Panc1 (cell line): ENCODE results near the gene DACH1. TPM values are rescaled to one million over a fixed set of nuclear protein-coding genes. Genes with fewer than 3 reads are reported as not detected.

Source experiments
- ATAC-seq: fragments of 200-7000 bp; cut with Tn5 transposase; 2 replicates; pipeline ENCODE4 v1.9.1; 2020; ENCODE audit warnings: mild to moderate bottlenecking, moderate library complexity
- BruUV-seq: library from RNA; stranded (reverse); fragments of 400-500 nt; replicated peaks from 2 replicates; lab custom pipeline; 2021; lab: Mats Ljungman, UMichigan
- CTCF ChIA-PET: fragments of 300-600 bp; sonication (Branson Sonifier 250); formaldehyde crosslinking; loops from one replicate; lab custom pipeline; 2022; ENCODE audit warnings: antibody characterized with exemption; lab: Charles Lee
- POLR2A ChIA-PET: fragments of 300-600 bp; sonication (Branson Sonifier 250); formaldehyde crosslinking; loops from one replicate; lab custom pipeline; 2022; ENCODE audit warnings: antibody characterized with exemption; lab: Charles Lee
- DNase-seq: peaks from one replicate; pipeline ENCODE4 v3.0.0-alpha.2; 2010; ENCODE audit warnings: low read depth, low spot score
- H3K27ac ChIP-seq: 2 replicates; pipeline ENCODE4 v1.5.1; 2011; ENCODE audit warnings: mild to moderate bottlenecking, low read length, inconsistent platforms
- H3K27me3 ChIP-seq: fragments of 200-500 bp; sonication (Bioruptor generic); 2 replicates; pipeline ENCODE4 v1.6.0; 2014; ENCODE audit warnings: low read length, inconsistent platforms; ENCODE audit not compliant: control insufficient read depth, insufficient read depth
- H3K36me3 ChIP-seq: fragments of 200-500 bp; sonication (Bioruptor generic); 2 replicates; pipeline ENCODE4 v1.5.1; 2014; ENCODE audit warnings: inconsistent platforms, mild to moderate bottlenecking, low read length, moderate library complexity; ENCODE audit not compliant: control insufficient read depth, insufficient read depth
- H3K4me1 ChIP-seq: 2 replicates; pipeline ENCODE4 v1.5.1; 2011; ENCODE audit warnings: inconsistent platforms, mild to moderate bottlenecking, low read length, moderate library complexity; ENCODE audit not compliant: control insufficient read depth, insufficient read depth
- H3K4me3 ChIP-seq, 2 experiments: 2 replicates each; pipeline ENCODE4 v1.5.1; 2011 to 2012; ENCODE audit warnings: low read depth in 2 of 2, low read length in 2 of 2, mild to moderate bottlenecking in 2 of 2, inconsistent platforms in 1 of 2, moderate library complexity in 1 of 2
- H3K9me3 ChIP-seq: fragments of 200-500 bp; sonication (Bioruptor generic); 2 replicates; pipeline ENCODE4 v1.5.1; 2014; ENCODE audit warnings: low read depth, mild to moderate bottlenecking, inconsistent platforms, low read length, moderate library complexity; ENCODE audit not compliant: control insufficient read depth, insufficient read depth
- CTCF ChIP-seq: fragments of 450-650 bp; IDR thresholded peaks from 2 replicates; pipeline ENCODE4 v1.5.1; 2017; ENCODE audit warnings: mild to moderate bottlenecking
- POLR2AphosphoS5 ChIP-seq: IDR thresholded peaks from 2 replicates; pipeline ENCODE4 v1.6.1; 2012; ENCODE audit warnings: mild to moderate bottlenecking, low read depth, low read length, moderate library complexity
- REST ChIP-seq, 2 experiments: IDR thresholded peaks; 2 replicates each; pipeline ENCODE4 v1.6.1; 2011 to 2012; ENCODE audit warnings: low read depth in 2 of 2, control low read depth in 1 of 2, low read length in 1 of 2, mild to moderate bottlenecking in 1 of 2, moderate library complexity in 1 of 2; ENCODE audit not compliant: insufficient read depth in 1 of 2
- SIN3A ChIP-seq: IDR thresholded peaks from 2 replicates; pipeline ENCODE4 v1.6.1; 2012; ENCODE audit warnings: low read depth, mild to moderate bottlenecking, low read length, moderate library complexity, borderline replicate concordance; ENCODE audit not compliant: insufficient read depth
- TCF7L2 ChIP-seq: IDR thresholded peaks from 2 replicates; pipeline ENCODE4 v1.6.1; 2011; ENCODE audit warnings: mild to moderate bottlenecking, low read depth, low read length, inconsistent platforms
- in situ Hi-C: cut with HindIII; loops from 2 replicates; pipeline ENCODE4 v1.10.0; 2016; ENCODE audit warnings: low sequenced_read_pairs, low pct_unique_long_range_greater_than_20kb
- intact Hi-C: fragments of 100-400 bp; cut with micrococcal nuclease; formaldehyde crosslinking; loops from one replicate; pipeline ENCODE4 v1.10.0; 2022; ENCODE audit not compliant: unreplicated experiment
- total RNA-seq: library from RNA; stranded (reverse); gene quantifications from one replicate; pipeline ENCODE4 v1.2.1, GENCODE V29; 2021; ENCODE audit not compliant: unreplicated experiment

The DACH1 gene
- total RNA-seq, 1 experiment from 2014 or later, result 0.54 TPM

GRCh38 chr13:71869274-71869673 lies 2.3 kb upstream of the DACH1 start:
- ChIA-PET POLR2A (no interaction called here), CTCF (no interaction called here)
- Histone ChIP-seq H3K4me3 (no peak overlapping the region), H3K9me3 (no peaks in the 10 kb centered on the region), H3K27ac (no peak overlapping the region), H3K27me3 (peaks cover 3% of the 10 kb centered on the region; the same call in 1 of the 2 replicates), H3K36me3 (no peaks in the 10 kb centered on the region), H3K4me1 (no peaks in the 10 kb centered on the region)
- TF ChIP-seq POLR2AphosphoS5, result no peak
- no peak for TF ChIP-seq SIN3A
- TF ChIP-seq CTCF, result no peak
- no peak for TF ChIP-seq REST (IDR thresholded peaks at IDR 0.05; ENCODE audit: insufficient read depth in 1 of 2, low read depth in 2 of 2, low read length in 1 of 2)
- TF ChIP-seq TCF7L2, result no peak
- BruUV-seq, result no TSS peak
- in situ Hi-C loops (no loop called here), intact Hi-C loops (no loop called here)
- ATAC-seq (no peak), DNase-seq (no peak)

- ATAC-seq (peak; percentile 74), DNase-seq (no peak)
- ChIA-PET POLR2A (no interaction called here), CTCF (no interaction called here)
- Histone ChIP-seq H3K9me3 (no peaks in the 10 kb centered on the region), H3K27me3 (peaks cover 3% of the 10 kb centered on the region; the same call in 1 of the 2 replicates), H3K27ac (no peak overlapping the region), H3K4me1 (no peaks in the 10 kb centered on the region), H3K4me3 (peak overlapping the region; percentile 51 to 61), H3K36me3 (no peaks in the 10 kb centered on the region)
- intact Hi-C loops (no loop called here), in situ Hi-C loops (no loop called here)
- BruUV-seq, result no TSS peak
- TF ChIP-seq REST (IDR thresholded peaks at IDR 0.05; ENCODE audit: insufficient read depth in 1 of 2, low read depth in 2 of 2, low read length in 1 of 2) (no peak), TCF7L2 (peak; percentile 78; the same call in 1 of the 2 replicates), POLR2AphosphoS5 (no peak)
Measured at GRCh38 chr13:71866335-71867130, 471 bp downstream of the DACH1 start.
